Fibroblast of lung (primary cell): ENCODE data around the gene UTP20. TPM values are rescaled to one million over a fixed set of nuclear protein-coding genes. Genes with fewer than 3 reads are reported as not detected.

Experiments used
- DNase-seq, 2 donors: peaks; one replicate each; pipeline versions ENCODE4 v3.0.0 to v3.0.0-alpha.2; 2010; ENCODE audit warnings: low read depth in 2 of 2
- H2AFZ ChIP-seq: 2 replicates; pipeline ENCODE4 v1.5.1; 2012; ENCODE audit warnings: low read length, control low read depth, inconsistent platforms
- H3K27ac ChIP-seq: 2 replicates; pipeline ENCODE4 v1.5.1; 2011; ENCODE audit warnings: low read length, control low read depth; ENCODE audit not compliant: insufficient read depth
- H3K27me3 ChIP-seq: 2 replicates; pipeline ENCODE4 v1.5.1; 2011; ENCODE audit warnings: mild to moderate bottlenecking, low read length; ENCODE audit not compliant: control insufficient read depth, insufficient read depth
- H3K36me3 ChIP-seq: 2 replicates; pipeline ENCODE4 v1.5.1; 2011; ENCODE audit warnings: low read length; ENCODE audit not compliant: control insufficient read depth, insufficient read depth
- H3K4me1 ChIP-seq: 2 replicates; pipeline ENCODE4 v1.5.1; 2011; ENCODE audit warnings: low read length; ENCODE audit not compliant: control insufficient read depth, insufficient read depth; ENCODE audit errors: extremely low read depth
- H3K4me2 ChIP-seq: 2 replicates; pipeline ENCODE4 v1.5.1; 2011; ENCODE audit warnings: low read length, control low read depth; ENCODE audit not compliant: insufficient read depth; ENCODE audit errors: extremely low read depth
- H3K4me3 ChIP-seq, 4 experiments: fragments of 200-600 bp in 1 of 4; sonication (generic) in 1 of 4; replicated peaks in 1 of 4; 2 replicates each; pipeline ENCODE4 v1.5.1; 2011 to 2016; ENCODE audit warnings: low read length in 4 of 4, low read depth in 3 of 4, mild to moderate bottlenecking in 3 of 4, control low read depth in 2 of 4, inconsistent platforms in 1 of 4, mixed read lengths in 1 of 4; ENCODE audit not compliant: insufficient read depth in 1 of 4; ENCODE audit errors: control extremely low read depth in 1 of 4
- H3K79me2 ChIP-seq: 2 replicates; pipeline ENCODE4 v1.5.1; 2012; ENCODE audit warnings: mild to moderate bottlenecking, low read length, inconsistent platforms; ENCODE audit not compliant: control insufficient read depth, insufficient read depth
- H3K9ac ChIP-seq: 2 replicates; pipeline ENCODE4 v1.5.1; 2011; ENCODE audit warnings: mild to moderate bottlenecking, low read length, control low read depth; ENCODE audit not compliant: insufficient read depth
- H3K9me3 ChIP-seq: 2 replicates; pipeline ENCODE4 v1.5.1; 2012; ENCODE audit warnings: low read depth, low read length; ENCODE audit not compliant: control insufficient read depth, insufficient read depth
- H4K20me1 ChIP-seq: 2 replicates; pipeline ENCODE4 v1.5.1; 2011; ENCODE audit warnings: low read length; ENCODE audit not compliant: control insufficient read depth, insufficient read depth; ENCODE audit errors: extremely low read depth
- EZH2 ChIP-seq: IDR thresholded peaks from 2 replicates; pipeline ENCODE4 v1.5.1; 2012; ENCODE audit warnings: low read length, control low read depth, mild to moderate bottlenecking; ENCODE audit errors: missing control alignments
- polyA plus RNA-seq, 2 donors: library from polyadenylated mRNA; depleted of rRNA in 1 of 2; stranded (reverse) in 1 of 2; unstranded in 1 of 2; fragments of >200 nt; gene quantifications; 2 replicates each; pipeline ENCODE4 v1.2.1, GENCODE V29; 2011 to 2012; ENCODE audit warnings: missing spikeins in 1 of 2
- total RNA-seq: library from RNA; depleted of rRNA; stranded (reverse); fragments of >200 nt; gene quantifications from 2 replicates; pipeline ENCODE4 v1.2.1, GENCODE V29; 2014
- TF ChIP-seq, protein P1 (sequence below), 2 donors: IDR thresholded peaks in 1 of 2; conservative IDR thresholded peaks in 1 of 2; 1 replicate in 1 of 2; 2 replicates in 1 of 2; pipeline ENCODE4 v1.5.1; 2011 to 2012; ENCODE audit warnings: low read length in 2 of 2, control low read depth in 1 of 2, inconsistent platforms in 1 of 2, low read depth in 1 of 2, mild to moderate bottlenecking in 1 of 2

Gene UTP20
- total and polyA plus RNA-seq, 2 donors (not counting 1 experiment from before 2014, with no cell fraction given), result 13.3 to 13.7 TPM

DNA sequence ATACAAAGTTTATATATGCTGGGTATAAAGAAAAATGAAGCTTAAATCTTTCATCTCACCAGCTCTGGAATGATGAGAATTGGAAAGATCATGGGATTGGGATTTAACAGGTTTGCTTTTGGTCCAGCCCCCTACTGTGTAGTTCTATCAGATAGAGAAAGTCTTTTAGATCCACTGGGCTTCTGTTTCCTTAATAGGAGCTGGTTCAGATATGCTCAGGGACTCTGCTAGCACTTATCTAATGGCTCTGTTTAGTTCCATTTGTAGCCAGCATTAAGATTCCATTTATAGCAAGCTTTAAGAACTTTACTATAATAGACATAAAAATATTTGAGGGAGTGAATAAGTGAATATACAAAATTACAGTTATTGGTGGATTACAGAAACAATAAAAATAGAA is 42.6 kb downstream of the UTP20 start:
- no peak for DNase-seq
- Histone ChIP-seq H3K4me2 (no peak overlapping the region), H3K36me3 (no peaks in the 10 kb centered on the region), H3K9me3 (no peaks in the 10 kb centered on the region), H3K27me3 (no peaks in the 10 kb centered on the region), H3K9ac (no peak overlapping the region), H3K27ac (no peak overlapping the region), H2AFZ (no peak overlapping the region), H3K4me1 (no peaks in the 10 kb centered on the region), H3K4me3 (no peak overlapping the region), H4K20me1 (no peaks in the 10 kb centered on the region), H3K79me2 (no peaks in the 10 kb centered on the region)
- TF ChIP-seq, protein P1, sequence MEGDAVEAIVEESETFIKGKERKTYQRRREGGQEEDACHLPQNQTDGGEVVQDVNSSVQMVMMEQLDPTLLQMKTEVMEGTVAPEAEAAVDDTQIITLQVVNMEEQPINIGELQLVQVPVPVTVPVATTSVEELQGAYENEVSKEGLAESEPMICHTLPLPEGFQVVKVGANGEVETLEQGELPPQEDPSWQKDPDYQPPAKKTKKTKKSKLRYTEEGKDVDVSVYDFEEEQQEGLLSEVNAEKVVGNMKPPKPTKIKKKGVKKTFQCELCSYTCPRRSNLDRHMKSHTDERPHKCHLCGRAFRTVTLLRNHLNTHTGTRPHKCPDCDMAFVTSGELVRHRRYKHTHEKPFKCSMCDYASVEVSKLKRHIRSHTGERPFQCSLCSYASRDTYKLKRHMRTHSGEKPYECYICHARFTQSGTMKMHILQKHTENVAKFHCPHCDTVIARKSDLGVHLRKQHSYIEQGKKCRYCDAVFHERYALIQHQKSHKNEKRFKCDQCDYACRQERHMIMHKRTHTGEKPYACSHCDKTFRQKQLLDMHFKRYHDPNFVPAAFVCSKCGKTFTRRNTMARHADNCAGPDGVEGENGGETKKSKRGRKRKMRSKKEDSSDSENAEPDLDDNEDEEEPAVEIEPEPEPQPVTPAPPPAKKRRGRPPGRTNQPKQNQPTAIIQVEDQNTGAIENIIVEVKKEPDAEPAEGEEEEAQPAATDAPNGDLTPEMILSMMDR (conservative IDR thresholded peaks at IDR 0.05 in 1 of 2, IDR thresholded peaks at IDR 0.05 in 1 of 2; ENCODE audit: low read depth in 1 of 2, low read length in 2 of 2), result no peak
- TF ChIP-seq EZH2, result no peak

DNA sequence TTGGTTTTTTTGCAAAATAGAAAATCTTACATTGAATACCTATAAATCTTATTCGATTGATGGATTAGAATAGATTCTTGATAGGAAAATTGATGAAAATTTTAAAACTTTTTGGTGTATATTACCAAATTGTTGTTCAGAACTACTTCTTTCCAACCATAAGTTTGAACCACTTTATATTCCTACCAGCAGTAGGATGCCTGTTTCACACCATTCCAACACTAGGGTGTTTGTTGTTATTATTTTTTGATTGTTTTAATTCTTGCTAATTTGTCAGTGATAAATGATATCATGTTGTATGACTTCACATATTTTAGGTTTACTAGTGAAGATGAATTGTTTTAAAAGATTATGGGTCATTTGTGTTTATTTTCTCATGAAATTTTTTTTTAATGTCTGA is 43.4 kb downstream of the UTP20 start:
- Histone ChIP-seq H2AFZ (no peak overlapping the region), H3K4me1 (no peaks in the 10 kb centered on the region), H3K9ac (no peak overlapping the region), H3K9me3 (no peaks in the 10 kb centered on the region), H3K4me3 (no peak overlapping the region), H3K79me2 (no peaks in the 10 kb centered on the region), H3K27ac (no peak overlapping the region), H4K20me1 (no peaks in the 10 kb centered on the region), H3K27me3 (no peaks in the 10 kb centered on the region), H3K36me3 (no peaks in the 10 kb centered on the region), H3K4me2 (no peak overlapping the region)
- TF ChIP-seq, protein P1 (conservative IDR thresholded peaks at IDR 0.05 in 1 of 2, IDR thresholded peaks at IDR 0.05 in 1 of 2; ENCODE audit: low read depth in 1 of 2, low read length in 2 of 2), result no peak
- TF ChIP-seq EZH2, result no peak
- no peak for DNase-seq

DNA sequence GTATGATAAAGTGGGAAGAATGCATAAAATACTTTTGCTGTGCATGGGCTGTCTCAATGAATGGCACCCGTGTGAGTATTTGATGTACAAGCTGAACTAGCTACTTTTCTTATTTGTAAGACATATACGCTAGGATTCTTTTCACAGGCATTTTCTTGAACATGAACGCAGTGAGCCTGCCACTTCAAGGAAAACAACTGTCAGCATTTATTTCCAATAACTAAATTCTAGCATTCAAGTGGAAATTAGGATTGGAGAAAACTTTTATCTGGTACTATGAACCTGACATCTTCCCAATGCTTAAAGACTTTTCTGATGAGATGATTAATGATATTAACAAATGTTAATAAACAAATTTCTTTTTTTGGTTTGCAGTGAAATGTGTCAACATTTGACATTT is 45.7 kb downstream of the UTP20 start:
- Histone ChIP-seq H3K36me3 (no peaks in the 10 kb centered on the region), H3K27ac (no peak overlapping the region), H3K27me3 (no peaks in the 10 kb centered on the region), H3K4me1 (no peaks in the 10 kb centered on the region), H3K79me2 (no peaks in the 10 kb centered on the region), H3K9ac (no peak overlapping the region), H3K9me3 (no peaks in the 10 kb centered on the region), H2AFZ (no peak overlapping the region), H3K4me3 (no peak overlapping the region), H3K4me2 (no peak overlapping the region), H4K20me1 (no peaks in the 10 kb centered on the region)
- no peak for DNase-seq
- TF ChIP-seq, protein P1 (conservative IDR thresholded peaks at IDR 0.05 in 1 of 2, IDR thresholded peaks at IDR 0.05 in 1 of 2; ENCODE audit: low read depth in 1 of 2, low read length in 2 of 2), result no peak
- TF ChIP-seq EZH2, result no peak
